ENCODE results near the gene CCSAP.
"Not testable (repeated sequence)": the region's sequence is repeated elsewhere in the genome, so short reads cannot be mapped to it uniquely, and the experiment has no call there.

The CCSAP gene

DNA sequence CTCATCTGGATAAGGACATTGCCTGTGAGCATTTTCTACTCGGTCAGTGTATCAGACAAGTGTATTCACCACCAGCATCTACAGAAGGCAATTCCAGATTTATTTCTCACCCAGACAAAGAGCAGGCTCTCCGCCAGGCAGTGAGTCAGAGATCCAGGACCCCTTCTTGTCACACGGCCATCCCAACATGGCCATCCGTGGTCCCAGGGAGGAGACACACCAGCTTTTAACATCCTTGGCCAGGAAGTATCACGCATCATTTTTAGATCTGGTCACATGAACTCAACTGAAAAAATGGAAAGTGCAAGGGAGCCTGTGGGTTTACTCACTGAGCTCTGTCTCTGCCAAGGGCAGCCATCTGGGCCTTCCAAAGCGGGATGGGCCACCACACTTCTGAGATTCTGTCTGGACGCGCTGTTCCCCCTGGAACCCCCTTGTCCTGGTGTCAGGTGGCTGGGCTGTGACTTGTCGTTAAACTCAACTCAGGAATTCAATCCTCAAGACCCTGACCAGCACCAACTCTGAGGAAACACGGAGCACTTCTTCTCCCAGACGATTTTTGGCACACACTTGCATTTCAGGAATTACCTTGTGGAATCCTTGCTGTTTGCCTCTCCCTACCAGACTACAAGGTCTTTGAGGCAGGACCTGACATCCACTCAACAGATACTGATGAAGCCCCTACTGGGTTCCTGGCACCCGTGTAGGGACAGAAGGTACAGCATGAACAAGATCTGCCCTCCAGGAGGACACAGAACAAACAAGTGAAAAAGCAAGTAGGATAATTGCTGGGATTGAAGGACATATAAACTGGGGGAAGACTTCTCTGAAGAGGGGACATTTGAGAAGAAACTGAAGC is 21.6 kb upstream of the CCSAP start:
- no peak for DNase-seq

DNA sequence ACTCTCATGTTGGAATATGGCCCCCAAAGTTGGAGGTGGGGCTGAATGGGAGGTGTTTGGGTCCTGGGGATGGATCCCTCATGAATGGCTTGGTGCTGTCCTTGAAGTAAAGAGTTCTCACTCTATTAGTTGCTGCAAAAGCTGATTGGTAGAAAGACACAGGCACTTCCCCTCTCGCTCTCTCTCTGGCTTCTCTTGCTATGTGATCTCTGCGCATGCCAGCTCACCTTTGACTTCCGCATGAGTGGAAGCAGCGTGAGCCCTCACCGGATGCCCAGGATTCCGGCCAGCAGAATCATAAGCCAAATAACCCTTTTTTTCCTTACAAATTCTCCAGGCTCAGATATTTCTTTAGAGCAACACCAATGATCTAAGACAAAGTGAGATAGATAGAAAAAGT is 20.9 kb upstream of the CCSAP start:
- no peak for DNase-seq

DNA sequence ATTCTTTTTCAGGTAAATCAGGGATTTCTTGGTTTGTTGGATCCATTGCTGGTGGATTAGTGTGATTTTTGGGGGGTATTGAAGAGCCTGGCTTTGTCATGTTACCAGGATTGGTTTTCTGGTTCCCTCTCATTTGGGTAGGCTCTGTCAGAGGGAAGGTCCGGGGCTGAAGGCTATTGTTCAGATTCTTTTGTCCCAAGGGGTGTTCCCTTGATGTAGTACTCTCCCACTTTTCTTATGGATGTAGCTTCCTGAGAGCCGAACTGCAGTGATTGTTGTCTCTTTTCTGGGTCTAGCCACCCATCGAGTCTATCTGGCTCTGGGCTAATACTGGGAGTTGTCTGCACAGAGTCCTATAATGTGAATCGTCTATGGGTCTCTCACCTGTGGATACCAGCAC is 17.6 kb upstream of the CCSAP start:
- DNase-seq: no peak

DNA sequence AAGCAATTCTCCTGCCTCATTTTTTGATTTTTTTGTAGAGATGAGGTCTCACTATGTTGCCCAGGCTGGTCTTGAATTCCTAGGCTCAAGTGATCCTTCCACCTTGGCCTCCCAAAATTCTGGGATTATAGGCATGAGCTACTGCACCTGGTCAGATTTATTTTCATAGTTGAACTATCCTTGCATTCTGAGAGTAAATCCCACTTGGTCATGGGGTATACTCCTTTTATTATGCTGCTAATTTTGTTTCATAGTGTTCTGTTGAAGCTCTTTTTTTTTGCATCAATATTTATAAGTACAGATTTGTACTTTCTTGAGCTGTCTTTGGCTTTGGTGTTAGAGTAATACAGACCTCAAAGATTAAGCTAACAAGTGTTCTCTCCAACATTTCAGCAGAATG is 12.8 kb upstream of the CCSAP start:
- DNase-seq: no peak

DNA sequence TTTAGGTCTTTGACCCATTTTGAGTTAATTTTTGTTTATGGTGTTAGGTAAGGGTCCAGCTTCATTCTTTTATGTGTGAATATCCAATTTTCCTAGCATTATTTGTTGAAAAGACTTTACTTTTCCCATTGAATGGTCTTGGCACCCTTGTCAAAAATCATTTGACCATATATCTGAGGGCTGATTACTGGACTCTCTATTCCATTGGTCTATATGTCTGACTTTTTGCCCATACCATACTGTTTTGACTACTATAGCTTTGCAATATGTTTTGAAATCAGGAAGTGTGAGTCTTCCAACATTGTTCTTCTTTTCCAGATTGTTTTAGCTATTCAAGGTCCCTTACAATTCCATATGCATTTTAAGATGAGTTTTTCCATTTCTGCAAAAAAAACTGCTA is 11.4 kb upstream of the CCSAP start:
- DNase-seq: no peak

DNA sequence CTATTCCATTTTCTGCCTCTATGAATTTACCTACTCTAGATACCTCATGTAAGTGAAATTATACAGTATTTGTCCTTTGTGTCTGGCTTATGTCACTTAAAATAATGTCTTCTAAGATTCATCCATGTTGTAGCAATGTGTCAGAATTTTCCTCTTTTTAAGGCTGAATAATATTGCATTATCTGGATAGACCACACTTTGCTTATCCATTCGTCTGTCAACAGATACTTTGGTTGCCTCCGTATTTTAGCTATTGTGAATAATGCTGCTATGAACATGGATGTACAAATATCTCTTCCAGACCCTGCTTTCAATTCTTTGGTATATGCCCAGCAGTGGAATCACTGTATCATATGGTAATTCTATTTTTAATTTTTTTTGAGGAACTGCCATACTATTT is 10.1 kb upstream of the CCSAP start:
- DNase-seq: no peak

DNA sequence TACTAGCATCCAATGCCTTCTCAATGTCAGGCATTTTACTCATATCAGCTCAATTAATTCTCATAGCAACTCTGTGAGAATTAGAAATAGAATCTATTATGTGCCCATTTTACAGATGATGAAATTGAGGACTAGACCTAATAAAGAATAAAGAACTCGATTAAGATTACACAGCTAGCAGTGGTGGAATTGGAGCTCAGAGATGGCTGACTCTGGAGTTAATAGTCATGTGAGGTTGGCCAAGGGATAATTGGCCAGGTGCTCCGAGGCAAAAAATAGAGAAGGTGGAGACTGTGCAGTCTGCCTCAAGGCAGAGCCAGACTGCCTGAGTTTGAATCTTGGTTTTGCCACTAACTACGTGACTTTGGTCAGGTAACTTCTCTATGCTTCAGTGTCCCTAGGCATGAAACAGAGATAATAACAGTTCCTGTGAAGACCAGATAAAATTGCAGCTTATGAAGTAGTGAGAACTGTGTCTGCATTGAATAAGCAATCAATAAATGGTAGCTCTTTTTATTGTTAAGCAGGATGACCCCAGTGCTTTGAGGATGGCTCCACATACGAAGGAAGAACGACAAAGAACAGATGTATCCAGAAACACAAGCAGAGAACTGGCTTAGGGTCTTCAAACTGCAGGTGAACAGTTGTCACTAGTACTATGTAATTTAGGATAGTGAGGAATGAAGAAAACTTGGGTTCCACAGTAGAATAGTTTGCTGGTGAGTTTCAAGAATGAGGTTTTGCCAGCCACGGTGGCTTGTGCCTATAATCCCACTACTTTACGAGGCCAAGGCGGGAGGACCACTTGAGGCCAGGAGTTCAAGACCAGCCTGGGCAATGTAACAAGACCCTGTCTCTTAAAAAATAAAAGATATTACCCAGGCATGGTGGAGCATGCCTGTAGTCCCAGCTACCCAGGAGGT is 6.9 kb upstream of the CCSAP start:
- DNase-seq: peak; percentile 17

DNA sequence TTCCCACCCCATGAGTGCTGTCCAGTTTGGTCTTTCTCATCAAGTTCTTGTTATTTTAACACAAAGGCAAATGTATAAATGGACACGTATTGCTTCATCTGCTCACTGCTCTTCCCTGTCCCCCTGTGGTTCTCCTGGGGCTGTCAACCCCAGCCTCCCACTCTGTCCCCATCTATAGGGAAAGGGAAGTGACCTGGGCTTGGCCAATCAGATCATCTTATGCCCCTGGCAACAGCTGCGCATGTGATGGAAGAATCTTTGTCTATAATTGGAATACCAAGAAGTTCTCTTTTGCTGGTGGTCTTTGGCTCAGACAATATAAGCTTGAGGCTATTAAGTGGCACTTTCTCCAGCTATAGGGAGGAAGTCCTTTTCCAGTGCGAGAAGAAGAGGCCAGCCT is 4.7 kb upstream of the CCSAP start:
- DNase-seq: no peak

DNA sequence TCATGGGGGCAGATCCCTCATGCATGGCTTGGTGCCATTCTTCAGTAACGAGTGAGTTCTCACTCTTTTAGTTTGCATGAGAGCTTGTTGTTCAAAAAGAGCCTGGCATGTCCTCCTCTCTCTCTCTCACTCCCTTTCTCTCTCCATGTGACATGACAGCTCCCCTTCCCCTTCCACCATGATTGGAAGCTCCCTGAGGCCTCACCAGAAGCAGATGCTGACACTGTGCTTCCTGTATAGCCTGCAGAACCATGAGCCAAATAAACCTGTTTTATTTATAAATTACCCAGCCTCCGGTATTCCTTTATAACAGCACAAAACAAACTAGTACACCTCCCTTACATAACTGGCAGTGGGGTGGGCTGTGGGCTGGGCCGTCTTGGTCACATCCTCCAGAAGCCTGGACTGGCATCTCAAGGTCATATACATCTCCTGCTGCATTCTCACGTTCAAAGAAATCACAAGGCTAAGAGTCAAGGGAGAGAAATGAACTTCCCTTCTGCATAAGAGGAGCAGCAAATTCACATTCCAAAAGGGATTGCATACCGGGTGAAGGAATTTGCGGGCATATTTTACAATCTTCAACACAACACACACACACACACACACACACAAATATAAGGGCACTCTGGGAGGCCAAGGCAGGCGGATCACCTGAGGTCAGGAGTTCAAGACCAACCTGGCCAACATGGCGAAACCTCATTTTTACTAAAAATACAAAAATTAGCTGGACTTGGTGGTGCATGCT is 2.3 kb upstream of the CCSAP start:
- DNase-seq: no peak

DNA sequence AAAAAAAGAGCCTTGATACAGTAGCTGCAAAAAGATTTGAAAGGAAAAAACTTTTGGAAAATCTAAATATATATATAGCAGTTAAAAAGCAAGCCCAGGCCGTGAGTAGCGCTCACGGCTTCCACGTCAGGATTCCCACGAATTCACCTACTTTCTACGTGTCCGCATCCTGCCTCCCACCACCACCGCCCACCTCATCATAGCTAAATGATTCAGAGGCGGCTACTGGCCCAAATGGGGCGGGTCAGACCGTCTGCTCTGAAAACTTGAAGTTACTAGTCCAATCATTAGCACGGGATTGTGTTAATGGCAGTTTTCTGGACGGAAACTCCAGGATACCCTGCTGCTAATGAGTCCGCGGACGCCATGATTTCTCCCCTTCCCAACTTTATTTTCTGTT is 1.3 kb upstream of the CCSAP start:
- DNase-seq: no peak

DNA sequence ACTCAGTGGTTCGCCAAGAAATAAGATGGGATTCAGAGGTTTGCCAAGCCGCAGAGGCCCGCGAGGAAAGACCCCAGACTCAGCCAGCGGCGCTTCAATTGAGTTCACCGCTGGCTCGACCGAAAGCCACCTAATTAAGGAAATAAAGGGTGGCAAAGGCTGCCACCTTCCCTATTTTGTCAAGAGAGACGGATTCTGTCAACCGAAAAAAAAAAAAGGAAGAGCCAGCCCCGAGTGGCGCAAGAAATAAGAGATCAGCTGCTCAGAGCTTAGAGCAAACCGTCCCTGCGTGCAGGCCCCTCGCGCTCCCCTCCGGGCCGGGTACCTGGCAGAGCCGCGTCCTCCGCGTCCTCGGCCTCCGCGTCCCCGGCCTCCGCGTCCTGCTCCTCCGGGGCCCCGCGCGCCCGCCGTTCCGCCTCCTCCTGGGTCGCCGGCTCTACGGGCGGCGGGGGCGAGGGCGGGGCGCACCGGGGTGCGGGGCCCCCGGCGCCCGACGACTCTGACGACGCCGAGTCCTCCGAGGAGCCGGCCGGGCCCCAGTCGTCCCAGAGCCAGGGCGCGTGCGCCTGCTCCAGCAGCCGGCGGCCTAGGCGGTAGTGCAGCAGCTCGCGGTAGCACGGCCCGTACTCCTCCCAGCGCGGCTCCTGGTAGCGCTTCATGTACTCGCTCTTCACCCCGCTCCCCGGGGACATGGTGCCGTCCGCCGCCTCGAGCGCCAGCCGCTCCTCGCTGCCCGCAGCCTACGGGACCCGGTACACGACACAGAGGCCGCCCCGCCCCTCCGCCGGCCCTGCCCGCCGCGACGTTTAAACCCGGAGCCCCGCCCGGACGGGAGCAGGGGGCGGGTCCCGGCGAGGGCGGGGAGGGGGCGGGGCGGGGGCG is 832 bp downstream of the CCSAP start:
- DNase-seq: peak; percentile 89

DNA sequence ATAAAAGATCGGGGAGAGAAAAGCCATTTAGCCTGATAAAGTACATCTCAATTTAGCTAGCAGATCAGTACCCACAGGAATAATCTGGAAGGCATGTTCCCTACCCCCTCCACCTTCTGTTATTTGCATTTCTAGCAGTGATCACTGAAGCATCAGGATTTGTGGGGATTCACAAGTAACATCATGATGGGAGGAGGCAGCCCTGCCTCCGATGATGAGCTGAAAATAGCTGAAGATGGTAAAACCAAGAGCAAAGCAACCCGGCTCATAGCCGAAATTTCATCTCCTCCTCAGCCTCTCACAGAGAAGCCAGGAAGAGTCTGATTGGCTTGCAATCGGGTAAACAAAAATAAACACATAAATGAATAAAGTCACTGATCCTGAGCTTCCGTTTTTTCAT is 2.4 kb downstream of the CCSAP start:
- no peak for DNase-seq

DNA sequence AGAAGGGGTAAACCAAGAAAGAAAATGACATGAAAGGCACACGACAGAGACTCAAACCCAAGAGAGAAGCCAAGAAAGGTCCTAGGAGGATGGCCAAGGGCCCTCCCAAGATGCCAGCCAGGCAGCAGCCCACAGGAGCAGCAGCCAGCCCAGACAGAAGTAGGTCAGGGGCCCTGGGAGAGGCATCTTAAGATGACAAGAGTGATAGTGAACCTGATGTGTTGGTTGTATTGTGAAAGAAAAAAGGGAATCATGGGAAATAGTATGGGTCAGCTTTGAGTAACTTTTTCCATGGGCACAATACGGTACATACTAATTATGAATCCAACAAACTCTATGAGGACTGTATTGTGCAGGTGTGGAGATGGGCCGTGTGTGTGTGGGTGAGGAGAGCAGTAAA is 3.3 kb downstream of the CCSAP start:
- DNase-seq: no peak

DNA sequence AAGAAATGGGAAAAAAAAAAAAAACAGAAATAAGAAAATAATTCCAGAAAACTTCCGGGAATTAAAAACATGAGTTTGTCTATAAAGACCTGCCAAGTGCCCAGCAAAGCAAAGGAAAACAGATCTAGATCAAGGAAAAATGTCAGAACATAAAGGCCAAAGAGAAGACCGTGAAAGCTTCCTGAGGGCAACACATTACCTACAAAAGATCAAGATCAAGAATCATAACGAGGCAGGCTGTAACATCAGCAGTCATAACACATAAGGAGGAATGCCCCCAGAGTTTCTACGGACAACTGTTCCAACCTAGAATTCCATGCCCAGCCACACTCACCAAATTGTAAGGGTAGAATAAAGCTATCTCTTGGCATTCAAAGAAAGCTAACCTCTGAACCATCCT is 3.8 kb downstream of the CCSAP start:
- DNase-seq: no peak

DNA sequence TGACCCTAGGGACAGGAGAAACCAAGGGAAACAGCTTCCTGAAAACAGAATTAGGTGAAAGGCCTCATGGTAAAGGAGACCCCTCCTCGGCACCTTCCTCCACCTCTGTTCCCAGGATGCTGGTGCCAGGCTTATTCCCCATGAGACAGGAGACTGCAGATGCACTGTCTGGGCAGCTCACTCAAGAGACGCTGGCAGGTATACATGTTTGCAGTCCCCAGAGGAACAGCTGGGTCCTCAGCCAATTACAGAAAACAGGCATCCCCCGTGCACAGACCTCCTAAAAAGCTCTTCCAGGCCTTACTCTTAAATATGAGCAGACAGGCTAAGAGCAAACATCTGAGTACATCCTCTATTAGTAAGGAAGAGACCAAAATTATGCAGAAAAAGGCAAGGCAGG is 6.5 kb downstream of the CCSAP start:
- DNase-seq: no peak

DNA sequence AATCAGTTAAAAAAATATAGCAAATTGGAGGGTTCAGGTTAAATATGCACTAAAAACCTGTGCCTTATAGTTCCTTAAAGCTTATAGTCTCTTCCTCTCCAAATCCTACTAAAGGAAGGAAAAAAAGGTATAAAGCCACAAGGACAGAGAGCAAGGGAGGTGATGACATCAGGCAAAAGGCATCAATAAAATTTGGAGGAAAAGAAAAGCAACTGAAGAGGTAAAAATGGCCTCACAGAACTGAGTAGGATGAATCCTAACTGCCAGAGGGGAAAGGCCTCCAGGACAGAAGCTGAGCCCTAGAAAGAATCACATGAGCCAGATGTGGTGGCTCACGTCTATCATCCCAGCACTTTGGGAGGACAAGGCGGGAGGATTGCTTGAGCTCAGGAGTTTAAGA is 8.1 kb downstream of the CCSAP start:
- no peak for DNase-seq

DNA sequence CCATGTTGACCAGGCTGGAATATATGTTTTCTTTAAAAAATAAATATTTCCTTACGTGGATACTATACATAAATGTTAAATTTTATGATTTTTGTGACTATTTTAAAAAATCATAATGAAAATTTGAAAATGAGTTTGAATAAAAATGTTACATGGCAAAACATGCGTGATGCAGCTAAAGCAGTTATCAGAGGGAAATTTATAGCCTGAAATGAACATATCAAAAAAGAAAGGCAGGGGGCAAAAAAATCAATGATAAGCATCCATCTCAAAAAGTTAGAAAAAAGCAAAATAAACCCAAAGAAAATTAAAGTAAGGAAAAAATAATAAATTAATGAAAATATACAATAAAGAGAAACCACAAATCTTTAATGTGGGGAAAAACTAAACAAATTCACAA is 8.6 kb downstream of the CCSAP start:
- DNase-seq: no peak

DNA sequence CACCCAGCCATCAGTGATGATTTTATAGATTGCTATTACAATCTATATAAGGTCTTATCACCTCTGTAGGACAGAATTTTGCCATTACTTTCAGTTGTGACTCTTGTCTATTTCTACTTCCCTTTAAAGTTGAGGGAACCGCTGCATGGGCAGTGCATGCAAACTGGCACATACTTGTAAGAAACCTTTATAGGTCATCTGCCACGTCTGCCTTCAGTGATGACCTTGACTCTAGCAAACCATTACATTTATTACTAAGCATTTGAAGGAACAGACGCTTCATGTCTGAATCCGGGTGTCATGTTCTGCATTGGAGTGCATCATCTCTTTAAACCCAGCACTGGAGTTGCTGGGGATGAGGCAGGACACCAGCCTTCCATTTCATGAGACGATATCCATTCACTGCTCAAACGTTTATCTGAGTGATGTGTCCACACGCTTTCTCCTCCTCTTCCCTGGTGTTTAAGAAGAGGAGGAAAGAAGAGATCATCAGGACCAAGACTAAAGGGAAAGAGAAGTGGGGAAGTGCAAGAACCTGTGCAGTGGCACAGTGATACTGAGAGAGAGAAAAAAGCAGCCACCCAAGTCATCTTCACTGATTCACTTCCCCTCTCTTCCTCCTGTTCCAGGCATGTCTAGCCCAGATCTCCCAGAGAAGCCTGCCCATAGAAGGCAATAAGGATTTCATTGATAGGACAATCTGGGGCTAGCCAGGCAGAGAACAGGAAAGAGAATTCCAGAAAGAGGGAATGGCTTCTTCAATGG is 14.1 kb downstream of the CCSAP start:
- DNase-seq: no peak

DNA sequence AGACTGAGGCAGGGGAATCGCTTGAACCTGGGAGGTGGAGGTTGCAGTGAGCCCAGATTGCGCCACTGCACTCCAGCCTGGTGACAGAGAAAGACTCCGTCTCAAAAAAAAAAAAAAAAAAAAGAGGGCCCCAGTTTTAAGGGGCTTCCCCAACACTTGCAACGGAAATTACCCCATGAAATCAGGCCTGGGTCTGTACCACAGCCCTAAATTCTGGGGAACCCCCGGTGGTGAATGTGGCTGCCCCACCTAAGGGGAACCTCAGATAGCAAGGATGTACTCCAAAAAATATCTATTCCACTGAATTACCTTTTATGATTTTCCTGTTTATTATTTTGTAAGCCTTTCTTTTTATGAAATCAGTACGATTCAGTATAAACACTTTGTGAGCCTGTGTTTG is 15.1 kb downstream of the CCSAP start:
- not testable (repeated sequence) for DNase-seq

DNA sequence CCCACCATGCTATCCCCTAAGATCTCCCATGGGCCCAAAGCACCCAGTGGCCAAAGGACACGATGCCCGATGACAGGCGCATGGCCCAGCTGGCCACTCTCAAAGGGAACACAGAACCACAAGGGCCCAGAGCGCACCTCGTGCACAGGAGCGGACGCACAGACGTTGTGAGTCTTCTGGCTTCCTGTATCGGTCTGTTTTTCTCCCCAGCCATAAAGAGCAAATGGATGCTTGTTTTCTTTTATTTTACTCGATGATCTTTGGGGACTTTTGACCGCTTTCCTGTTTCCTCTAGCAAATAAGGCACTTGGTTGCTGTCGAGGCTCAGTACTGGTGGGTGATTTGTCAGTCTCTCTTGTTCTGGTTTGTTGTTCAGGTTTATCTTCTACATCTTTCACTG is 16.2 kb downstream of the CCSAP start:
- DNase-seq: no peak

DNA sequence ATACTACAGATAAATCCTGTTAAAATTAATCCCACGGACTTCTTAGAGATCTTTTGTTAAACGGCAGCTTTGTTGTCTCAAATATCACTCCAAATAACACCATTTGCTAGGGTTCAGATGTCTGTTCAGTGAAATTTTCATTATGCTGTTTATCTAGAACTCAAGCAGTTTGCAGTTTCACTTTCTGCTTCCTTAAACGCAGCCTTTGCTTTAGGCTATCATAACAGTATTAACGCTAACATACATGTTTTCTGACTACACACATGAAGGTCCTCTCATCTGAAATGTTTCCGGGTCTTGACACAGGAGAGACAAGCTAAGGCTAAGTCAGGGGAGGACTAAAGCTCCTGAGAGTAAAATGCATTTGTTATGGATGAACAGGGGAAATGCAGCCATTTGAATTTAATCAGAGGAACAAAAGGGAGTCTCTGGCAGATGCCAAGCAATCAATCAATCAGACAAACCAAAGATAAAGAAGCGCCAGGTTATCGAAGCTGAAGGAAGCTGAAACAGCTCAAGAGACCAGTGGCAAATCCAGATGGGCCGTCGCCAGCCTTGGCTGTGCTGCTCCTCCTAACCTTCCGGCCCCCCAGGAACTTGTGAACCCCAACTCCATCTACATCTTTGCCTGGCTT is 16.9 kb downstream of the CCSAP start:
- peak; percentile 18 for DNase-seq

Measured in RPMI8226 (cell line).